A673 (cell line): Measurements from ENCODE around the gene RAB4A.

Experiments
- CTCF ChIP-seq: fragments of 300-800, 200-600 bp; sonication (generic); conservative IDR thresholded peaks from 2 replicates; pipeline ENCODE4 v1.5.1; 2017; ENCODE audit warnings: low read depth, mild to moderate bottlenecking, antibody characterized with exemption, low read length, moderate library complexity, mixed read lengths
- EZH2 ChIP-seq: fragments of 200-600 bp; sonication (generic); IDR thresholded peaks from 2 replicates; pipeline ENCODE4 v1.6.1; 2017; ENCODE audit warnings: borderline replicate concordance, low read depth, mild to moderate bottlenecking, mixed read lengths, antibody characterized with exemption, low read length; ENCODE audit not compliant: poor library complexity, severe bottlenecking

DNA sequence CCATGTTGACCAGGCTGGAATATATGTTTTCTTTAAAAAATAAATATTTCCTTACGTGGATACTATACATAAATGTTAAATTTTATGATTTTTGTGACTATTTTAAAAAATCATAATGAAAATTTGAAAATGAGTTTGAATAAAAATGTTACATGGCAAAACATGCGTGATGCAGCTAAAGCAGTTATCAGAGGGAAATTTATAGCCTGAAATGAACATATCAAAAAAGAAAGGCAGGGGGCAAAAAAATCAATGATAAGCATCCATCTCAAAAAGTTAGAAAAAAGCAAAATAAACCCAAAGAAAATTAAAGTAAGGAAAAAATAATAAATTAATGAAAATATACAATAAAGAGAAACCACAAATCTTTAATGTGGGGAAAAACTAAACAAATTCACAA lies 63.4 kb downstream of the RAB4A start:
- TF ChIP-seq CTCF (no peak), EZH2 (no peak)
